NK-92 (cell line): ENCODE data around the gene PLCB2.

Experiments
- DNase-seq: peaks from one replicate; lab custom pipeline; 2025; ENCODE audit not compliant: unreplicated experiment; lab: John Stamatoyannopoulos, UW

The PLCB2 gene

GRCh38 chr15:40287968-40288367 lies 19.8 kb downstream of the PLCB2 start:
- no peak for DNase-seq

GRCh38 chr15:40287505-40287904 lies 20.2 kb downstream of the PLCB2 start:
- no peak for DNase-seq

GRCh38 chr15:40286794-40287193 lies 20.9 kb downstream of the PLCB2 start:
- no peak for DNase-seq

GRCh38 chr15:40286061-40286532 lies 21.6 kb downstream of the PLCB2 start:
- no peak for DNase-seq

- no peak for DNase-seq
Measured at GRCh38 chr15:40285554-40286011, 22.2 kb downstream of the PLCB2 start.

- no peak for DNase-seq
Measured at GRCh38 chr15:40285151-40285550, 22.6 kb downstream of the PLCB2 start.

GRCh38 chr15:40283615-40284300 lies 24.0 kb downstream of the PLCB2 start:
- DNase-seq, result no peak

GRCh38 chr15:40282869-40283614 lies 24.7 kb downstream of the PLCB2 start, which contains the start of gene ANKRD63:
Gene ANKRD63 (minus strand): TSS chr15:40283064. CDS start chr15:40282586, 478 bp downstream.
- no peak for DNase-seq

- DNase-seq, result no peak
Measured at GRCh38 chr15:40282147-40282868, 25.4 kb downstream of the PLCB2 start.

GRCh38 chr15:40281801-40282146 lies 26.0 kb downstream of the PLCB2 start:
- DNase-seq, result no peak

- no peak for DNase-seq
Measured at GRCh38 chr15:40281057-40281800, 26.5 kb downstream of the PLCB2 start.

GRCh38 chr15:40280260-40281056 lies 27.3 kb downstream of the PLCB2 start:
- DNase-seq, result no peak

GRCh38 chr15:40279437-40280141 lies 28.1 kb downstream of the PLCB2 start:
- DNase-seq, result no peak

GRCh38 chr15:40278026-40278425 lies 29.7 kb downstream of the PLCB2 start:
- no peak for DNase-seq

- no peak for DNase-seq
Measured at GRCh38 chr15:40277471-40277870, 30.3 kb downstream of the PLCB2 start.

GRCh38 chr15:40276927-40277326 lies 30.8 kb downstream of the PLCB2 start:
- DNase-seq, result no peak

- no peak for DNase-seq
Measured at GRCh38 chr15:40275954-40276353, 31.8 kb downstream of the PLCB2 start.

- no peak for DNase-seq
Measured at GRCh38 chr15:40275523-40275922, 32.2 kb downstream of the PLCB2 start.
